HG03064 (cell line): ENCODE data around the gene MUC20.
"Not testable (repeated sequence)": the region's sequence is repeated elsewhere in the genome, so short reads cannot be mapped to it uniquely, and the experiment has no call there.

Experiments used
- ATAC-seq: cut with Tn5 transposase; IDR thresholded peaks from one replicate; pipeline ENCODE4 v1.9.1; 2021; ENCODE audit warnings: low read depth; ENCODE audit not compliant: unreplicated experiment

The MUC20 gene

DNA sequence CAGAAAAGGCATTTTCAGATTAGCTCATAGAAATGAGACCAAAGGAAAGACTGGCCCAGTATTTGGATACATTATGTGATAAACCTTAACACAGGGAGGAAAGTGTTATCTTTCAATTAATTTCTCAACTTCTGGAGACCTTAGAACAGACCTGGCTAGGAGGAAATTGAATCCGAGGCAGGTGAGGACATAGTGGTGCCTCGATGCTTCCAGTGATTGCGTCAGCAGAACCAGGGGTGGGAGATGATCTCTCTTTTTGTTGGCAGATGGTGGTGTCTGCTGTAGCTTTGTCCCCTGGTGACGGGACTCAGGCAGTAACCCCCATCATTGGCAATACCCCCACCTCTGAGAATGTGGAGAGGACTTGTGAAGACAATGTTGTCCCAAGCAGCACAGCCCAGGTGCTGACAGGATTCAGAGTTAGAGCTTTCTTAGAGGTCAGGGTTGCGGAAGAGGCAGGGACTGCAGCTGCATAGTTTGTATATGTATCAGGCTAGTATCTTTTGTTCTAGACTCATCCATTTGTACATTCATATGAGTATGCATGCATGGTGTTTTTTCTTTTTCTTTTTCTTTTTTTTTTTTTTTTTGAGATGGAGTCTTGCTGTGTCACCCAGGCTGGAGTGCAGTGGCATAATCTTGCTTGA lies 27.9 kb upstream of the MUC20 start:
- no peak for ATAC-seq

DNA sequence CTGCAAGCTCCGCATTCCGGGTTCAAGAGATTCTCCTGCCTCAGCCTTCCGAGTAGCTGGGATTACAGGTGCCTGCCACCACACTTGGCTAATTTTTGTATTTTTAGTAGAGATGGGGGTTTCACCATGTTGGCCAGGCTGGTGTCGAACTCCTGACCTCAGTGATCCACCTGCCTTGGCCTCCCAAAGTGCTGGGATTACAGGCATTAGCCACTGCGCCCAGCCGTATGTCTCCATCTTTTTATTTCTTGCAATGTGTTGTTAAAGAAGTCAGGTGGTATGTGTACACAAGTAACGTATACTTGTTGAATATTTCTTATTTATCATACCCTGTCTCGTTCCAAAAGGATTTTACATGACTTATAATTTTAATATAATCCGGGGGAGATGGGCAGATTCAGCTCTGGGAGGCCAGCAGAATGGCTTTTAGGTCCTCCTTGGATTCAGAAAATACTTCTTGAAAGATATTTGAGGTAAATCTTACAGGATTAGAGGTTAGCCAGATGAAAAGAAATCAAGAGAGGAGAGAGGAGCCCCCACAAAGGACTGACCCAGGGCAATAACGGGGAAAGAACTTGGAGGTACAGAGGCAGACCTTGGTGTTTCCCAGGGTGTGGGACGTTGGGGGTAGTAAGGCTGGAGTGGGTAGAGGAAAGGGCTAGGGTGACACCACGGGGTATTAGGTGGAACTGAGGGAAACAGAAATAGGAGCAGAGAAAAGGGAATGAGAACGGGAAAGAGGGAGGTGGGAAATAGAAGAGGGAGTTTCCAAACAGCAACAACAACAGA lies 27.2 kb upstream of the MUC20 start:
- ATAC-seq, result no peak

DNA sequence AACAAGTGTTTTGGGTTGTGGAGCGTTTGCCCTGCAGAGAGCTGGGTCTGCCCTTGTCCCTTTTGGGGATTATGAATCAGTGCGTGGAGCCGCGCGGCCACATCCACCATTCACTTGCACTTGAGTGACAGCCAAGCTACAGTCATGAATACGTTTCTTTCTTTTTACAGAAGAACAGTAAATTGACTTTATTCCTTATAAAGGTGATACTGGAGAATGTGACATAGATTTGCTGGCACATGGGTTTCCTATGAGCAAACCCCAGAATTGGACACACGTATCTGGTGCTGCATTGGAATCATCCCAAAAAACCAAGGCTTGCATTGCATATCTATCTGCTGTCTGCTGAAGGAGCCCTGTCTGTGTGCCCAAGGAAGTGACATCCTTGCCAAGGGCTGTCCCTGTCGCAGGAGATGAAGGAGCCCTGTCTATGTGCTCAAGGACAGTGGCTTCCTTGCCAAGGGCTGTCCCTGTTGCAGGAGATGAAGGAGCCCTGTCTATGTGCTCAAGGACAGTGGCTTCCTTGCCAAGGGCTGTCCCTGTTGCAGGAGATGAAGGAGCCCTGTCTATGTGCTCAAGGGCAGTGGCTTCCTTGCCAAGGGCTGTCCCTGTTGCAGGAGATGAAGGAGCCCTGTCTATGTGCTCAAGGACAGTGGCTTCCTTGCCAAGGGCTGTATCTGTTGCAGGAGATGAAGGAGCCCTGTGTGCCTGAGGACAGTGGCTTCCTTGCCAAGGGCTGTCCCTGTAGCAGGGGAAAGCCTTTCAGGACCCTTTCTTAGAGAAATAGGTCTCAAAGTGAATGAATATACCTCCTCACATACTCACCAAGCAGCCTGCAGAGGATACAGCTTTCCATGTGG lies 26.3 kb upstream of the MUC20 start:
- not testable (repeated sequence) for ATAC-seq

DNA sequence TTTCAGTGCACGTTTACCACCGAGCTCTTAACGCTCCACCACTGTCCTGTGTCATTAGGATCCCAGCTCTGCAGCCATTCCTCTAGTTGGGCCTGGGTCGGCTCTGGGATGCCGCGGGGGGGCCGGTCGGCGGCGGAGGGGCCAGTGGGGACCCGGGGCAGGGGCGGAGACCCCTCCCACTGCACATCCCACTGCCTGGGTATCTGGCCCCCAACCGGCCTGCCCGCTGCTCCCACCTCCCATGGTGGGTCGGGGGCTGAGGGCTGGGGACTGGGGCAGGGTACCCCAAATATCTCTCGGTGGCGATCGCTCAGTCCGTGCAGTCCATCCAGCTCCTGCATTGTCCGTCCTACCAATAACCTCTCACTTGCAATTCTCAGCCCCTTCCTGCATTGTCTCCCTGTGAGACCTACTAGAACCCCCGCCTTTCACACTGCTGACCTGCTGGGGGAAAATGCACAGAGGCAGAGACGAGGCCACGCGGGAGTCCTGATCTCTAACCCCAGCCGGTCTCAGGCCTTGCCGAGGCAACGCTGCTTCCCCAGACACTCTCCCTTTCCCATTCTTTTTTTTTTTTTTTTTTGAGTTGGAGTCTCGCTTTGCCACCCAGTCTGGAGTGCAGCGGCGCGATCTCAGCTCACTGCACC lies 24.0 kb upstream of the MUC20 start:
- no peak for ATAC-seq

DNA sequence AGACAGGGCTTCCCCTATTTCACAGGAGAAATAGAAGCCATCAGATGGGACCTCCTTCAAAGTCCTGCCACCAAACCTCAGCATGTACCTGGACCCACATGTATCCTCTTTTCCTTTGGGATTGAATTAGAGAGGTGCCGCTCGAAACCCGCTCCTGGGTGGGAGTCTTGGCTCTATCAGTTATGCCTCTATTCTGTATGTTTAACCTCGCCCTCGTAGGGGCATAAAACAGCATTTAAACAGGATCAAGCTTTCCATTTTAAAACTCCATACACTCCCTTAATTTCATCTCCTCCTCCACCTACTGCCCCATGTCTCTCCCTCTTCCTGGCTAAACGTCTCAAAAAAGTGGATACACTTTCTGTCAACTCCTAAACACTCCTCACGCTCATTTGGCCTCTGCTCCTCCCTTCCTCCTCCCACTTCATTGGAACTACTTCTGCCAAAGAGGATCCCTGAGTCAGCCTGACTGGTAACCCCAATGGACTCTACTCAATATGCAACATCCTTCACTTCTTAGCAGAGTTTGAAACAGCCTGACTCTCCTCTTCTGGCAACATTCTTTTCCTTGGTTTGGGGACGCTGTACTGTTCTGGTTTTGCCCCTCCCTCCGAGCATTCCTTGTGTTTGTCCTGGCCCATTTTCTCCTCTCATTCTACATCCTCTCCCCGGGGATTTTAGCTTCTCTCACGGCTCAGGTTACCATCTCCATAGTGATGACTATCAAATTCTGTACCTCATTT lies 23.0 kb upstream of the MUC20 start:
- no peak for ATAC-seq

DNA sequence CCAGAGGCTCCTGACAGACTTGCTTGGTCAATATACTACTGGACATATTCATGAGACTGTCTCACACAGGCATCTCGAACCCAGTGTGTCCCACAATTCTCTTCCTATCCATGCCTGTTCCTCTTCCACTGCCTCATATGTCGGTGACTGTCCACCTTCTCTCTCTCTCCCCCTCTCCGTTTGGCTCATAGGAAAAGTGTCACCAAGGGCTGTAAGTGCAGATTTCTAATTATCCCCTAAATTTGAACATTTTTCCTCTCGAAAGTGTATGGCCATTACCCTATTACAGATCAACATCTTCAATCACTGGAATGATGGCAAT lies 22.5 kb upstream of the MUC20 start:
- ATAC-seq, result no peak

DNA sequence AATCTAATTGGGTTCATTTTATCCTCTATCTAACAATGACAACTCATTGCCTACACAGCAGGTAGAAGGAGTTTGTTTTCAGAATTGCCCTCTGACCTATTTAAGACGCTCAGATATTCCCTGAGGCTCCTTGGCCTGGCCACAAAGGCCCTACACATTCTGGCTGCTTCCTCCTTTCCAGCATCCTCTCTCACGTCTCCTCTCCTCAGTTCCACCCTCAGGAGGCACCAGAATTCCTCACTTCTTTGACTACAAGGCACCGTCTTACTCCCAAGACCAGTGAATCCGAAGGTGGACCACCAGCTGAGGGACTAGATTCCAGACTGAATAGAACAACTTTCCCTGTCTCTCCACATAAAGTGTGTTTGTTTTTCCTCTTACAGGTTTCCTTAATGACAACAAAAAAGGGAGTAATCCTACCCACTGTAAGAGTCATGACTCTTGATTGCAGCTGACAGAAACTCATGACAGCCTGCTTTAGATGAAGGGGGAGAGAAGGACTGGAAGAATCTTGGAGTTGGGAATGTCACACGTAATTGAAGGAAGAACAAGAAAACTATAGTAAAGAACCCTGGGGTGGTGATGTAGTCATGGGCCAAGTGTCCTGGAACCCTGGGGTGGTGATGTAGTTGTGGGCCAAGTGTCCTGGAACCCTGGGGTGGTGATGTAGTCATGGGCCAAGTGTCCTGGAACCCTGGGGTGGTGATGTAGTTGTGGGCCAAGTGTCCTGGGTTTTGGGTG lies 22.0 kb upstream of the MUC20 start:
- ATAC-seq, result no peak

DNA sequence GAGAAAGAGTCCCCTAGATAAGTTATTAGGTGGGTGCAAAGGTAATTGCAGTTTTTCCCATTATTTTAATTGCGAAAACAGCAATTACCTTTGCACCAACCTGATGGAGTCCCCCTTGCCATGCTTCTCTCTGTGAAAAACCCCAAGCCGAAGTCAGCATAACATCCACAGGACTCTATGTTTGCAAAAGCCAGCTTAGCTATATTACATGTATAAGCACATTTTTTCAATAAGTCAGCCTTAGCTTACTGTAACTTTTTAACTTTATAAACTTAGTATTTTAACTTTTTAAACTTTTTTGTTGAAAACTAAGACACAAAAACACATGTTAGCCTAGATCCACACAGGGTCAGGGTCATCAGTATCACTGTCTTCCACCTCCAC lies 21.4 kb upstream of the MUC20 start:
- ATAC-seq, result no peak

DNA sequence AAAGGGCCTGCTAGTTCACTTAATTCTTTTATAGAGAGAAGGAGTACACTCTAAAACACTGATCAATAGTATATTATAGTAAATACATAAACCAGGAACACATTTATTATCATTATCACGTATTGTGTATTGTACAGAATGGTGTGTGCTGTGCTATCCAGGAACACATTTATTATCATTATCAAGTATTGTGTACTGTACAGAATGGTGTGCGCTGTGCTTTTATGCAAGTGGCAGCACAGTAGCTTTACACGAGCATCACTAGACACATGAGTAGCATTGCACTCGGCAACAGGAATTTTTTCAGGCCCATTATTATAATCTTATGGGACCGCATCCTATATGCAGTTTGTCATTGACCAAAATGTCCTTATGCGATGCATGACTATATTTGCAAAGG lies 20.9 kb upstream of the MUC20 start:
- no peak for ATAC-seq

DNA sequence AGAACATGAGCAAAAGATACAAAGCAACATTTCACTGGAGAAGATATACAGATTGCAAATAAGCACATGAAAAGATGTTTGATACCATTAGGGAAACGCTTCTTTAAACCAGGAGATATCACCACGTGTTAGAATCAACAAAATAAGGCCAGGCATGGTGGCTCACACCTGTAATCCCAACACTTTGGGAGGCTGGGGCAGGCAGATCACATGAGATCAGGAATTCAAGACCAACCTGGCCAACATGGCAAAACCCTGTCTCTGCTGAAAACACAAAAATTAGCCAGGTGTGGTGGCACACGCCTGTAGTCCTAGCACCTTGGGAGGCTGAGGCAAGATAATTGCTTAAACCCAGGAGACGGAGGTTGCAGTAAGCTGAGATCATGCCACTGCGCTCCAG lies 20.5 kb upstream of the MUC20 start:
- no peak for ATAC-seq

DNA sequence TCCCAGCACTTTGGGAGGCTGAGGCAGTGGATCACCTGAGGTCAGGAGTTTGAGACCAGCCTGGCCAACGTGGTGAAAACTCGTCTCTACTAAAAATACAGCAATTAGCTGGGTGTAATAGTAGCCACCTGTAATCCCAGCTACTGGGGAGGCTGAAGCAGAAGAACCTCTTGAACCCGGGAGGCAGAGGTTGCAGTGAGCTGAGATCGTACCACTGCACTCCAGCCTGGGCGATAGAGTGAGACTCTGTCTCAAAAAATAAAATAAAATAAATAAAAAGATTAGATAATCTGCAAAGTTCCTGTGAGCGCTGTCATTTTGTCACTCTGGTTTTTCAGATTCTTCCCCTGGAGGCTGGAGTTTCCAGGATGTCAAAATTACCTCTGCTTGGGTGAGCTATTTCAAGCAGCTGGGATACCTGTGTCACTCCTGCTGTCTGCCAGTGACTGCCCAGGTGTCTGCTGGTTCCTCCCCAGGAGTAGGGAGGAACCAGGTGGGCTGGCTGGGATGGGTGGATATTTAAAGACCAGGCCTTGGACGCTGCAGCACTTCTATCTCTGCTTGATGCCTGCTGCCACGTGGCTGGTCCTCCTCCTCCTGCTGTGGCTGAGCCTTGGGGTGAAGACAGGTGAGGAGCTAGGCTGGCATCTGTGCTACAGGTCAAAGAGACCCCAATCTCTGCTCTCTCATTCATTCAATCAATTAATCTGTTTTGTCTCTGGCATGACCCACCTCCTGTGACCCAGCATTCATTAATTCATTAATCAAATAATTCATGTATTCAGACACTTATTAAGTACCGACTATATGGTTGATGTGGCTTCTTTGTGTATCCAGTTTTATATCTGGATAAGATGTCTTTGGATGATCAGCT lies 19.5 kb upstream of the MUC20 start:
- no peak for ATAC-seq

DNA sequence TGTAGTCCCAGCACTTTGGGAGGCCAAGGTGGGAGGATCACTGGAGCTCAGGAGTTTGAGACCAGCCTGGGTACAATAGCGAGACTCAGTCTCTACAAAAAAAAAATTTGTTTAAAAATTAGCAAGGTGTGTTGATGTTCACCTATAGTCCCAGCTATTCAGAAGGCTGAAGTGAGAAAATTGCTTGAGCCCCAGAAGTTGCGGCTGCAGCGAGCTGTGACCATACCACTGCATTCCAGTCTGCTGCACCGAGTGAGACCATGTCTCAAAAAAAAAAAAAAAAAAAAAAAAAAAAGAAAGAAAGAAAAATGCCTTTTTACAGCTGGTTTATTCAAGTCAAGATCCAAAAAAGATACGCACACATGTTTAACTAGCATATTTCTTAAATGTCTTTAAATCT lies 17.0 kb upstream of the MUC20 start:
- ATAC-seq, result no peak

DNA sequence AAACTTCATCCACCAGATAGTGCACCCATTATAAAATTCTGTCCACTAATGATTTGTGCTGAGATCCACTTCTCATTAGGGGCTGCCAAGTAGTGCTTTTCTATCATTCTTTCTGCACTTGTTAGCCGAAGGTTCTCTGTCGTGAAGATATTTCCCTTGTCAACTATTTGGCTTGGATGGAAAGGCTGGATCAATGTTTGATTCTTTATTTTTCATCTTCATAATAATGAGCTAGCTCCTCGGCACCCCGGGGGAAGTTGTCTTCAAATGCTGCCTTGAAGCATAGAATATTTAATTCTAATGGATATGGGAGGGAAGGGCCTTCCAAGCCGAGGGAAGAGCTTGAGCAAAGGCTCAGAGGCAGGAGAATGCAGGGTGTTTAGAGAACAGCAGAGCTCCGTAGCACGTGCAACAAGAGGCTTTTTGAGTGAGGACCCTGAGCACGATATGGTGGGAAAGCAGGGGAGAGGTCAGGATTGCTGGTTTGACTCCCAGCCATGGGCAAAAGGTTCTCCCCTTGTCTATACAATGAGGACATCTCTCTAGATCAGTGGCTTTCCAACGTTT lies 16.3 kb upstream of the MUC20 start:
- no peak for ATAC-seq

DNA sequence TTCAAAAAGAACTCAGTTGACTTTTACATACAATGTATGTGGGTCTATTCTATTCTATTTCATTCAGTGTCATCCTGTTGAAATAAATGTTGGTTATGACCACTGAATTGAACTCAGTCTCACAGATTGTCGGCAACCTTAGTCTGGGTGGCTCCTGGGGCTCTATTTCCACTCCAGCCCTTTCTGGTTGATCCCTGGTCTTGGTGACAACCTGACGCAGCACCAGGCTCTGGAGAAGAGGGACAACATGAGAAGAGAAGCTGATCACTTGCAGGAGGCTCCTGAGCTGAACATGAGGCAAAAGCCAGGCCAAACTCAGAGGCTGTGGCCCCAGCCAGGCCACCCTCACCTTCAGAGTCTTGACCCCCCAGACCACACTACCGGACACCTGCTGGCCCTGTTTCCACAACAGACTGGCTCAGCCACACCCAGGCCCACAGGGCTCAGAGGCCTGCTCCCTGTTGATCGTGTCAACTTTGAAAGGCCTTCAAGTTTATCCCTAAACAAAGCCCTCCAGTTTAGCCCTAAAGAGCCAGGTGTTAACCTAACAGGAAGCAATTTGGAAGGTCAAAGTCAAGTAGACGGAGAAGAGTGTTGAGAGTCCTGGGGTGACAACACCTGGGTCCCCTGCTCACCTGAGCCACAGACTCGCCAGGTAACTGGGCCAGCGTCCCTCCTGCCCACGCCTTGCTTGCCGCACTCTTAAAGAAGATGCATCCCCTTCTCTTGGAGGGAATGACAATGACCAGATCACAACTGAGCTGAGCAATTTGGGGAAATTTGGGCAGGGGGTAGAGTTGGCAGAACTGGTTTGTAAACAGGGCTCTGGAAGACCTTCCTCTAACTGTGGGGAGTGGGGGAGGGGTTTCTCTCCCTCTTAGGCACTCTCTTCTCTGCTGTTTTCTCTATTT lies 15.4 kb upstream of the MUC20 start:
- ATAC-seq, result no peak

DNA sequence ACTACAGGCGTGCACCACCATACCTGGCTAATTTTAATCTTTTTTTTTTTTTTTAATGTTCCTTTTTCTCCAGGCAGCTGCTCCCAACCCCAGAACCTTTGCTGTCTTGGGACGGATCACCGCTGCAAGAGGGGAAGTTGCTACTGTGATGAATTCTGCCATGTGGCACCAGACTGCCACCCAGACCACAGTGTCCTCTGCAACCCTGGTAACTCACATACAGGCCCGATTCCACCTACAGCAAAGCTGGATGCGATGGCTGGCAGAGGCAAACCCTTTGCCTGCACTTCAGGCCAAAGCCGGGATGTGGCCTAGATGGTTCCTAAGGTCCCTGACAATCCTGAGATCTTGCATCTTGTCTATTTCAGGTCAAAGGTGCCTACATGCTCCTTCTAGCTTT lies 12.7 kb upstream of the MUC20 start:
- no peak for ATAC-seq

DNA sequence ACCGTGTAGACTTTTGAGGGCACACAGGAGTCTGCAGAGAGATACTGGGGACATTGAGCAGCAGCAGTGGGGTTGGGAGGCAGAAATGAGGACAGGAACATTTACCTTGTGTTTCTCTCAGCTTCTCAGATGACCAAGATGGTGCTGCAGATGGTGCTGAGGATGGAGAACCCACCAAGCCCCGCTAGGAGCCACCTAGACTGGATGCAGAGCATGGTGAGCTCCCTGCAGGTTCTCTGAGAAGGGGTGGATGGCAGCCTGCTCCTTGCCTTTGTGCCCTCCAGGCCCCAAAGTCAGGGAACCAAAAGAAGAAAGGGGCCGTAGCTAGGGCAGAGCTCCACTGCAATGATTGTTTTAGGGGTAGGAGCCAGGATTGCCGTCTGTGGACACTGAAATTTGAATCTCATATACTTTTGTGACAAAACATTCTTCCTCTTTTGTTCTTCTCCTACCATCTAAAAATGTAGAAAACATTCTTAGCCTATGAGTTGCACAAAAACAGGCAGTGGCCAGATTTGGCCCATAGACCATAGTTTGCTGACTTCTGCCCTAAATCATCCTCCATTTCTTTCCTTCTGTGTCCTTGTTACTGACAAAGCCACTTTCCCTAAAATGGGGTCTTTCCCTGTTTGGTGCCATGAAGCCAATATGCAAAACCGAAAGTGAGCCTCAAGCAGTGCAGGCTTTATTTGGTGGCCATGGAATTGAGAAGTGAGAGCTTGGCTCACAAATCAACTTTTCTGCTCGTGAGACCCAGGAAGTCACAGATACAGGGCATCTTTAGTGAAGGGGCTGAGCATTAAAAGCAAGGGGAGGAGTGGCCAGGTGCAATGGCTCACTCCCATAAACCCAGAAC lies 11.9 kb upstream of the MUC20 start:
- no peak for ATAC-seq

DNA sequence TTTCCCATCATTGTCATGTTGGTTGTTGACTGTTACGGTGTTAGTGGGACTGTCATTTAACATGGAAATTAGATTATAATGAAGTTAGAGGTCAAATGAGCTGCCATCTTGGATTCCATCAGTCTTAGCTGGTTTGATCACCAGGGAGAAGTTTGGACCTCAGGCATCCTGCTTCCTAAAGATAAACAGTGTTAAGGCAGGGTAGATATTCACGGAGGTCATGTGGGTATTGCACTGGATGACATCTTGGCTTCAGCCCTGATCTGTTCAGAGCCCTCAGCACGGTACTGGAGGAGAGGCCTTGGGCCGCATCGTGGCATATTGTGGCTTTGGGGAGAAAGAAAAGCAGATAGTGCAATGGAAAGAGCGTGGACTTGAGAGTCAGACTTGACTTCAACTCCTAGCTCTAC lies 11.1 kb upstream of the MUC20 start:
- ATAC-seq, result no peak
